ENCODE data around the gene SPATA2L.

The SPATA2L gene

DNA sequence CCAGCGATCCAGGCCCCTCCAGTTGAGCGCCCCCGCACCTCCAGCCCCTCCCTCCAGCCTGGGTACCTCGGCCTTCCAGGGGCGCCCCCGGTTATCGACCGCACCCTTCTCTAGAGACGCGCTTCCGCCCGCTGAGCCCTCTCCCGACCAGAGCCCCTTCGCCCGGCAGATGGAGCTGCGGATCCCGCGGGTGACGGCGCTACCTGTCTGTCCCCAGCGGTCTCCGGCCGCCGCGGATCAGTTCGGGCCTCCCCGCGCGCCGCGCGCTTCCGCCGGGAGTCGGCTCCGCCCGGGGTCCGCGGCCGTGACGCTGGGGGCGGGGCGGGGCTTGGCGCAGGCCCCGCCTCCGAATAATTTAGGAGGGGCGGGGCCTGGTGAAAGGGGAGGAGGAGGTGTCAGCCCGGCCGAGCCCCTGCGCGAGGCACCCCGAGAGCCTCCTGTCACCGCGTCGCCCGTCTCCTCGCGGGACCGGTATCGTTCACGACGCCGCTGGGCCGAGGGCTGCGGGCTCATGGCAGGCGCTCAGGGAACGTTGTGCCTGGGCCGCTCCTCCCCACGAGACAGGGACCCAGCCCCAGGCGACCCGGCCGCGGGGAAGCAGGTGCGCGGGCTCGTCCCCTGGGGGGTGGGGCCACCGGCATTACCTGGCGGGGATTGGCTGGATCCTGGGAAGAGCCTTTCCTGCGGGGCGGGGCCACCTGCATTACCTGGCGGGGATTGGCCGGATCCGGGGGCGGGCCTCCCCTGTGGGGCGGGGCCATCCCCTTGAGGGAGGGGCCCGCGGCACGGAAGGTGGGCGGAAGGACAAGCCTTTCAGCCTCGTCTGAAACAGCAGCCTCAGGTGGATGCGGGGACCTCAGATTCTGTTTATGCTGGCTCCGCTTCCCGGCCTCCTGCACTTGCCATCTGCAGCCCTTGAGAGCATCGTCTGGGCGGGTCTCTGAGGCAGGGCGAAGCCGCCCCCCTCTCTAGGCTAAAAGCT is at the start of gene SPATA2L:
SPATA2L (minus strand) TSS at position 281 of the 982 bp plus-strand sequence. CDS start 473 bp downstream, outside the sequence.
- peaks cover 41% of the 10 kb centered on the region for H4K20me1 ChIP-seq
- H3K9me3 ChIP-seq: no peaks in the 10 kb centered on the region
- peaks cover 14% of the 10 kb centered on the region for H3K36me3 ChIP-seq
- peak within 1 kb of the TSS; percentile 81 for H3K9ac ChIP-seq
- H3K4me2 ChIP-seq: peak within 1 kb of the TSS; percentile 94
- H3K4me3 ChIP-seq: peak within 1 kb of the TSS; percentile 78
- H3K4me1 ChIP-seq: peaks cover 51% of the 10 kb centered on the region
- peak within 1 kb of the TSS; percentile 73 for H3K27ac ChIP-seq
- H3K27me3 ChIP-seq: no peaks in the 10 kb centered on the region
- no peak for TF ChIP-seq Cebpa-rat (IDR thresholded peaks at IDR 0.05)

DNA sequence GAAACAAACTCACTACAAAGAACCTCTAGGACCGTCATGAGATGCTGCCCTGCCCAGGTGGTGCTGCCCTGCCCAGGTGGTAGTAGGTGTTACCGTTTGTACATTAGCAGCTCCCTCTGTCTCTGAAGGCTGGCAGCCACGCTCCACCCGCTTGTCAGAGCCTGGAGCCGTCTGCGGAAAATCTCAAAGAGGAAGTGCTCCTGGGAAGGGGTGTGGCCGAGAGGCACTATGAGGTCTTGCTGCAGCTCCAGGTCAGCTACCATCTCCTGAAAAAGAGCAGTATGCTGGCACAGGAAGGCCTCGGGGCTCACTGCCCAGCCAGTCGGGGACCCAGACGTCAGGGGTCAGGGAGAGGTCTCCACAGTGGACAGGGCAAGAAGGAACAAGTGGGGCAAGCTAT is 48.1 kb upstream of the SPATA2L start:
- no peaks in the 10 kb centered on the region for H3K27me3 ChIP-seq
- peaks cover 13% of the 10 kb centered on the region for H4K20me1 ChIP-seq
- H3K4me1 ChIP-seq: peaks cover 6% of the 10 kb centered on the region; the same call in 1 of the 2 replicates
- no peak overlapping the region for H3K4me3 ChIP-seq
- H3K4me2 ChIP-seq: no peak overlapping the region
- H3K9ac ChIP-seq: no peak overlapping the region
- H3K9me3 ChIP-seq: no peaks in the 10 kb centered on the region
- H3K36me3 ChIP-seq: peaks cover 100% of the 10 kb centered on the region
- no peak for TF ChIP-seq Cebpa-rat (IDR thresholded peaks at IDR 0.05)
- H3K27ac ChIP-seq: no peak overlapping the region

DNA sequence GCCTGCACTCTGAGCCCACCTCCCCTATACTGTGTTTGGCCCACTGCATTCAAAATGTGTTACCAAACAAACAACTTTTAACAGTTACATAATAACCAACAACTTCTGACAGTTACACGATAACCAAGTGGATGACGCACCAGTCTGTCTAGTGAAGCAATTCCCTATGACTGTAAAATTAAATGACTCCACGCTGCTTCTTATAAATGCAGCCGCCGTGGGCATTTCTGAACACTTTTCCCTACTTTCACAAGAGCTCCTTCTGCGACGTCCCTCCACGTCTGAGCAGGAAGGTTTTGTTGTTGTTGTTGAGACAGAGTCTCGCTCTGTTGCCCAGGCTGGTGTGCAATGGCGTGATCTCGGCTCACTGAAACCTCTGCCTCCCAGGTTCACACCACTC is 47.4 kb upstream of the SPATA2L start:
- peaks cover 100% of the 10 kb centered on the region for H3K36me3 ChIP-seq
- no peaks in the 10 kb centered on the region for H3K9me3 ChIP-seq
- TF ChIP-seq Cebpa-rat (IDR thresholded peaks at IDR 0.05): no peak
- no peak overlapping the region for H3K4me2 ChIP-seq
- peaks cover 11% of the 10 kb centered on the region for H4K20me1 ChIP-seq
- no peak overlapping the region for H3K9ac ChIP-seq
- H3K27me3 ChIP-seq: no peaks in the 10 kb centered on the region
- no peak overlapping the region for H3K27ac ChIP-seq
- peaks cover 6% of the 10 kb centered on the region; the same call in 1 of the 2 replicates for H3K4me1 ChIP-seq
- no peak overlapping the region for H3K4me3 ChIP-seq

GRCh38 chr16:89748076-89748475 is 46.6 kb upstream of the SPATA2L start:
- H3K9me3 ChIP-seq: no peaks in the 10 kb centered on the region

DNA sequence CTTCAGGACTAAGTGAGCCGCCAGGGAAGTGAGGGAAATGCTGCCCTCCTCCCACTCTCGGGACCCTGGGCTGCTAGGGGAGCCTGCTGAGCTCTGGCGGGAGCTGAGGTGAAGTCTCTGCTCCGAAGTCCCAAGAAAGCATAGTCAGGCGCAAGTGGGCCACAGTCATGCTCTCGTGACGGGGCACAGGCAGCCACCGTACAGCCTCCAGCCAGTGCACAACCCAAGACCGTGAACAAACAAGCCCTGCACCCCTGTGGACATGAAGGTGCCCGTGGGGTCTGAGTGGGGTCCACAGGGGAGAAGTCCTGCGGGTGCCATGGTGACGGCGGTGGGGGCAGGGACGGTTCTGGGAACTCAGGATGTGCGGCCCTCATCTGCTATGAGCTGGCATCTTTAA is 44.5 kb upstream of the SPATA2L start:
- H3K9ac ChIP-seq: no peak overlapping the region
- H3K4me1 ChIP-seq: peaks cover 6% of the 10 kb centered on the region; the same call in 1 of the 2 replicates
- no peak overlapping the region for H3K27ac ChIP-seq
- H3K4me3 ChIP-seq: no peak overlapping the region
- H4K20me1 ChIP-seq: peaks cover 17% of the 10 kb centered on the region
- no peak for TF ChIP-seq Cebpa-rat (IDR thresholded peaks at IDR 0.05)
- H3K9me3 ChIP-seq: no peaks in the 10 kb centered on the region
- H3K27me3 ChIP-seq: no peaks in the 10 kb centered on the region
- peaks cover 100% of the 10 kb centered on the region for H3K36me3 ChIP-seq
- H3K4me2 ChIP-seq: no peak overlapping the region

More at GRCh38 chr16:89748076-89748475, 46.6 kb upstream of the SPATA2L start:
- Histone ChIP-seq H4K20me1 (peaks cover 11% of the 10 kb centered on the region), H3K36me3 (peaks cover 100% of the 10 kb centered on the region), H3K4me2 (no peak overlapping the region), H3K9ac (no peak overlapping the region), H3K27me3 (no peaks in the 10 kb centered on the region), H3K27ac (no peak overlapping the region), H3K4me1 (peaks cover 6% of the 10 kb centered on the region; the same call in 1 of the 2 replicates), H3K4me3 (no peak overlapping the region)
- TF ChIP-seq Cebpa-rat (IDR thresholded peaks at IDR 0.05): no peak

DNA sequence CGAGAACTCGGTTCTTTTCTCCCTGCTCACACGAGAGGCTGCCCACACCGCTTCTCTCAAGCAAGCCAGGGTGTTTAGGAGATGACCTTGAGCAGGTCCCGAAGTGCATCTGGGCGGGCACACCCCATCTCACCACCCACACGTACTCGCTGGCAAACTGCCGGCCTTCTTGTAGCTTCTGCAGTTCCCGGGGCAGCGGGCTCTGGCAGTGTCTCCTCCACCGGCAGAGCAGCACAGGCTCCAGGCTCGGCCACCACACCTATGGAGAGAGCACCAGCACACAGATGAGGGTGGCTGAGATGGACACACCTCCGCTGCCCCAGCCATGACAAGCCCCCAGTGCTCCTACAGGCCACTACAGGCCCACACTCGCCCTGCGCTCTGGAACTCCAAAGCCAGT is 43.3 kb upstream of the SPATA2L start:
- no peak for TF ChIP-seq Cebpa-rat (IDR thresholded peaks at IDR 0.05)
- Histone ChIP-seq H4K20me1 (peaks cover 15% of the 10 kb centered on the region), H3K4me3 (no peak overlapping the region), H3K4me2 (no peak overlapping the region), H3K9me3 (no peaks in the 10 kb centered on the region), H3K27me3 (no peaks in the 10 kb centered on the region), H3K4me1 (peaks cover 5% of the 10 kb centered on the region; the same call in 1 of the 2 replicates), H3K9ac (no peak overlapping the region), H3K36me3 (peaks cover 100% of the 10 kb centered on the region), H3K27ac (no peak overlapping the region)

- H4K20me1 ChIP-seq: peaks cover 34% of the 10 kb centered on the region
- peak overlapping the region; percentile 21; the same call in 1 of the 2 replicates for H3K9ac ChIP-seq
- H3K4me1 ChIP-seq: peaks cover 3% of the 10 kb centered on the region
- H3K27ac ChIP-seq: peak overlapping the region; percentile 18; the same call in 1 of the 2 replicates
- no peaks in the 10 kb centered on the region for H3K27me3 ChIP-seq
- no peaks in the 10 kb centered on the region for H3K9me3 ChIP-seq
- H3K4me2 ChIP-seq: no peak overlapping the region
- H3K36me3 ChIP-seq: peaks cover 100% of the 10 kb centered on the region
- TF ChIP-seq Cebpa-rat (IDR thresholded peaks at IDR 0.05): no peak
- no peak overlapping the region for H3K4me3 ChIP-seq
Measured at GRCh38 chr16:89742948-89743347, 41.4 kb upstream of the SPATA2L start.

DNA sequence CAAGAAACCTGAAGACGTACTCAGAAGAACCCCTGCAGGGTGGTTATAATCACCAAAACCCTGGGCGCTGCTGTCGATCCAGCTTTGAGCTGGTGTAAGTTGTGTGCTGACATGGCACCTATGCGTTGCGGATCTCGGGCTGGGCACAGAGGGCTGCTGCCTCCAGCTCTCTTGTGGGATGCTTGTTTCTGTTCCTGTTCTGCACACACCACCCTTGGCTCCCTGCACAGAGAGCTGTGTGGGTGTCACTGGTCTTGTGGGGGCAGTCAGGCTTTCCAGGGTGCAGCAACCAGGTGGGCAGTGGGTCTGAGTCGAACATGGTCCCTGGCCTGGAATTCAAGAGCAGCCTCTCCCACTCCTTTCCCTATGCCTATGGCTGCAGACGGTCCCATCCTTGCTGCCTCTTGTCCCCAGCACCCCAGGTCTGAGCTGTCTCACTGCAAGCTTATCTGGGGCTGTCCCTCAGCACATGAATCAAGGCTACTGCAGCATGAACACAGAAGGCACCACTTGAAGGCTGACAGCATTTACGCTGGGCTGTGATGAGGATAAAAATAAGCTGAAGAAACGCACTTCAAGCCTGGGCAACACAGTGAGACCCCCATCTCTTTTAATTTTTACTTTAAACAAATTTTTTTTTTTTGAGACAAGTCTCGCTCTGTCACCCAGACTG is 40.0 kb upstream of the SPATA2L start:
- Histone ChIP-seq H3K9me3 (no peaks in the 10 kb centered on the region), H3K36me3 (peaks cover 100% of the 10 kb centered on the region), H3K27ac (no peak overlapping the region), H3K4me2 (no peak overlapping the region), H4K20me1 (peaks cover 48% of the 10 kb centered on the region), H3K4me3 (no peak overlapping the region), H3K27me3 (no peaks in the 10 kb centered on the region), H3K9ac (no peak overlapping the region; the same call in 1 of the 2 replicates), H3K4me1 (peaks cover 18% of the 10 kb centered on the region)
- TF ChIP-seq Cebpa-rat (IDR thresholded peaks at IDR 0.05): no peak

DNA sequence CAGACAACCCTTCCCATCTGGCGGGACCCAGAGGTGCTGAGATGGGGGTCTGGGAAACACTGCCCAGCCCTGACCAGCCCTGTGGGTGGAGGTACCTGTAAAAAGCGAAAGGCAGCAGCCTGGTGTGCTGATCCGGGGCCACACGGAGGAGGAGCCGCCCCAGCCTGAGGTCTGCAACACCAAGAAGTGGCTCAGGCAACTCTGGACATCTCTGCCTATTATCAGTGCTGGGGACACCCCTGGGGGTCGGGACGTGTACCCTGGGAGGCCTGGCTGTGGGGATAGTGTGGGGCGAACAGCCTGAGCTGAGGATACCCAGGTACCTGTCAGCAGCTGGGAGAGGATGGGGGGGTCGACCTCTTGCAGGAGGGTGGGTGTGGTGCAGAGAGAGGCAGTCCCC is 37.9 kb upstream of the SPATA2L start:
- Histone ChIP-seq H3K9ac (no peak overlapping the region), H3K27ac (no peak overlapping the region), H3K4me1 (peaks cover 19% of the 10 kb centered on the region), H3K4me2 (no peak overlapping the region), H3K27me3 (no peaks in the 10 kb centered on the region), H4K20me1 (peaks cover 69% of the 10 kb centered on the region), H3K36me3 (peaks cover 100% of the 10 kb centered on the region), H3K4me3 (no peak overlapping the region), H3K9me3 (no peaks in the 10 kb centered on the region)
- no peak for TF ChIP-seq Cebpa-rat (IDR thresholded peaks at IDR 0.05)

Data from BLaER1 (cell line).